GM18511 (cell line): ENCODE results near the gene TUBA3C.

Source experiments
- ATAC-seq: cut with Tn5 transposase; IDR thresholded peaks from one replicate; pipeline ENCODE4 v1.9.1; 2021; ENCODE audit warnings: mild to moderate bottlenecking, moderate library complexity; ENCODE audit not compliant: unreplicated experiment

The TUBA3C gene

GRCh38 chr13:19169496-19169895, 12.1 kb downstream of the TUBA3C start:
- ATAC-seq = no peak

GRCh38 chr13:19161308-19161707, 20.3 kb downstream of the TUBA3C start:
- no peak for ATAC-seq

GRCh38 chr13:19159761-19160420, 21.7 kb downstream of the TUBA3C start:
- no peak for ATAC-seq

GRCh38 chr13:19159181-19159580, 22.4 kb downstream of the TUBA3C start:
- ATAC-seq = no peak

- no peak for ATAC-seq
Observed at GRCh38 chr13:19158526-19159174, 23.0 kb downstream of the TUBA3C start.

GRCh38 chr13:19158006-19158405, 23.6 kb downstream of the TUBA3C start:
- no peak for ATAC-seq

GRCh38 chr13:19157461-19157860, 24.2 kb downstream of the TUBA3C start:
- no peak for ATAC-seq

- ATAC-seq = no peak
Observed at GRCh38 chr13:19156013-19156825, 25.4 kb downstream of the TUBA3C start.

- ATAC-seq = peak; percentile 48
Observed at GRCh38 chr13:19155321-19155861, 26.2 kb downstream of the TUBA3C start.

GRCh38 chr13:19154843-19155242, 26.8 kb downstream of the TUBA3C start:
- no peak for ATAC-seq

GRCh38 chr13:19153782-19154450, 27.7 kb downstream of the TUBA3C start:
- no peak for ATAC-seq

GRCh38 chr13:19152403-19152802, 29.2 kb downstream of the TUBA3C start:
- no peak for ATAC-seq

- no peak for ATAC-seq
Observed at GRCh38 chr13:19151581-19152263, 29.9 kb downstream of the TUBA3C start.

GRCh38 chr13:19150712-19151228, 30.9 kb downstream of the TUBA3C start:
- no peak for ATAC-seq

GRCh38 chr13:19150226-19150625, 31.4 kb downstream of the TUBA3C start:
- ATAC-seq = no peak

- no peak for ATAC-seq
Observed at GRCh38 chr13:19148561-19148960, 33.1 kb downstream of the TUBA3C start.
